OCI-LY1 (cell line): ENCODE measurements around the gene CSMD2.

Experiments
- H2AFZ ChIP-seq: fragments of 200-600 bp; sonication (generic), shearing (Covaris generic); 2 replicates; pipeline ENCODE4 v1.6.0; 2014; ENCODE audit warnings: antibody characterized with exemption, mild to moderate bottlenecking, low read length
- H3F3A ChIP-seq: fragments of 200-600 bp; sonication (generic), shearing (Covaris generic); 2 replicates; pipeline ENCODE4 v1.6.0; 2014; ENCODE audit warnings: mild to moderate bottlenecking, antibody characterized with exemption, low read length, moderate library complexity; ENCODE audit not compliant: insufficient read depth
- H3K27ac ChIP-seq: fragments of 200-600 bp; sonication (generic); 2 replicates; pipeline ENCODE4 v1.5.1; 2014; ENCODE audit warnings: low read length, mixed run types, mild to moderate bottlenecking, low read depth; ENCODE audit not compliant: poor library complexity, severe bottlenecking
- H3K27me3 ChIP-seq: fragments of 200-600 bp; sonication (generic); 2 replicates; pipeline ENCODE4 v1.6.0; 2014; ENCODE audit warnings: antibody characterized with exemption, mild to moderate bottlenecking, low read length, moderate library complexity; ENCODE audit not compliant: insufficient read depth
- H3K36me3 ChIP-seq: fragments of 200-600 bp; sonication (generic); 2 replicates; pipeline ENCODE4 v1.6.1; 2014; ENCODE audit warnings: mild to moderate bottlenecking, antibody characterized with exemption, low read length, moderate library complexity, mixed read lengths; ENCODE audit not compliant: insufficient read depth
- H3K4me1 ChIP-seq: fragments of 200-600 bp; sonication (generic); 2 replicates; pipeline ENCODE4 v1.5.1; 2014; ENCODE audit warnings: mild to moderate bottlenecking, low read length, moderate library complexity; ENCODE audit not compliant: insufficient read depth, severe bottlenecking
- H3K4me2 ChIP-seq: fragments of 200-600 bp; sonication (generic), shearing (Covaris generic); 2 replicates; pipeline ENCODE4 v1.6.1; 2014; ENCODE audit warnings: low read length
- H3K4me3 ChIP-seq: fragments of 200-600 bp; sonication (generic); 2 replicates; pipeline ENCODE4 v1.5.1; 2014; ENCODE audit warnings: low read length, low read depth, mild to moderate bottlenecking, mixed read lengths; ENCODE audit not compliant: poor library complexity, severe bottlenecking
- H3K79me2 ChIP-seq: fragments of 200-600 bp; shearing (Covaris generic); 2 replicates; pipeline ENCODE4 v1.6.1; 2016; ENCODE audit warnings: mixed run types, low read length, mixed read lengths; ENCODE audit not compliant: insufficient read depth
- H3K9ac ChIP-seq: fragments of 200-600 bp; sonication (generic), shearing (Covaris generic); 2 replicates; pipeline ENCODE4 v1.6.1; 2014; ENCODE audit warnings: mild to moderate bottlenecking, low read length, mixed read lengths
- H3K9me2 ChIP-seq: fragments of 200-600 bp; sonication (generic), shearing (Covaris generic); 2 replicates; pipeline ENCODE4 v1.6.1; 2014; ENCODE audit warnings: low read depth, mild to moderate bottlenecking, low read length, mixed read lengths
- H3K9me3 ChIP-seq: fragments of 200-600 bp; shearing (Covaris generic); 2 replicates; pipeline ENCODE4 v1.6.1; 2014; ENCODE audit warnings: low read length, mixed read lengths
- H4K20me1 ChIP-seq: fragments of 200-600 bp; sonication (generic), shearing (Covaris generic); 2 replicates; pipeline ENCODE4 v1.6.0; 2016; ENCODE audit warnings: mild to moderate bottlenecking, low read length; ENCODE audit not compliant: insufficient read depth
- EZH2 ChIP-seq: fragments of 200-600 bp; sonication (generic), shearing (Covaris generic); IDR thresholded peaks from 2 replicates; pipeline ENCODE4 v1.8.0; 2017; ENCODE audit warnings: borderline replicate concordance, mixed run types, mild to moderate bottlenecking, antibody characterized with exemption, low read length, moderate library complexity, mixed read lengths
- TF ChIP-seq, protein P1 (sequence below): fragments of 200-600 bp; sonication (generic), shearing (Covaris generic); IDR thresholded peaks from 2 replicates; pipeline ENCODE4 v1.5.1; 2017; ENCODE audit warnings: mild to moderate bottlenecking, antibody characterized with exemption, low read length, moderate library complexity, mixed read lengths

The CSMD2 gene

DNA sequence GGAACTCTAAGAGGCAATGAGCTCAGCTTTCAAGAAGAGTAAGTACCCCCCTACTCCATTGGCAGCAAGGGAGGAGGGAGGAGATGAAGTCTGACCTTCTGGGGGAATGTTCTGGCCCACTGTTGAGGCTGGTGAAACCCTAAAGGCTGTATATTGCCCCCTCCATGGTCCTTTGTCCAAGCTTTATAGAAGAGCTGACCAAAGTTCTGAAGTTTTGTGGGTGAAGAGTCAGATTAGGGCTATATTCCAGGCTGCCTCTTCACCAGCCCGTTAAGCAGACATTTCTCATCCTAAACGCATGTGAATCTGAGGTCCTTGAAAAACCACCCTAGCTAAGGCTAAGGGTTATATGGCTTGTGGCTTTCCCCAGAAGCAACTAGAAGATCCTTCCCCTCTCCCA lies 13.0 kb upstream of the CSMD2 start:
- H3F3A ChIP-seq: no peaks in the 10 kb centered on the region
- H3K79me2 ChIP-seq: no peaks in the 10 kb centered on the region
- H3K9ac ChIP-seq: no peak overlapping the region
- H4K20me1 ChIP-seq: no peaks in the 10 kb centered on the region
- H3K4me1 ChIP-seq: no peaks in the 10 kb centered on the region
- H3K27ac ChIP-seq: no peak overlapping the region
- H3K36me3 ChIP-seq: no peaks in the 10 kb centered on the region
- no peaks in the 10 kb centered on the region for H3K9me3 ChIP-seq
- TF ChIP-seq EZH2: no peak
- TF ChIP-seq, protein P1, sequence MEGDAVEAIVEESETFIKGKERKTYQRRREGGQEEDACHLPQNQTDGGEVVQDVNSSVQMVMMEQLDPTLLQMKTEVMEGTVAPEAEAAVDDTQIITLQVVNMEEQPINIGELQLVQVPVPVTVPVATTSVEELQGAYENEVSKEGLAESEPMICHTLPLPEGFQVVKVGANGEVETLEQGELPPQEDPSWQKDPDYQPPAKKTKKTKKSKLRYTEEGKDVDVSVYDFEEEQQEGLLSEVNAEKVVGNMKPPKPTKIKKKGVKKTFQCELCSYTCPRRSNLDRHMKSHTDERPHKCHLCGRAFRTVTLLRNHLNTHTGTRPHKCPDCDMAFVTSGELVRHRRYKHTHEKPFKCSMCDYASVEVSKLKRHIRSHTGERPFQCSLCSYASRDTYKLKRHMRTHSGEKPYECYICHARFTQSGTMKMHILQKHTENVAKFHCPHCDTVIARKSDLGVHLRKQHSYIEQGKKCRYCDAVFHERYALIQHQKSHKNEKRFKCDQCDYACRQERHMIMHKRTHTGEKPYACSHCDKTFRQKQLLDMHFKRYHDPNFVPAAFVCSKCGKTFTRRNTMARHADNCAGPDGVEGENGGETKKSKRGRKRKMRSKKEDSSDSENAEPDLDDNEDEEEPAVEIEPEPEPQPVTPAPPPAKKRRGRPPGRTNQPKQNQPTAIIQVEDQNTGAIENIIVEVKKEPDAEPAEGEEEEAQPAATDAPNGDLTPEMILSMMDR: no peak
- H2AFZ ChIP-seq: no peak overlapping the region
- no peaks in the 10 kb centered on the region for H3K27me3 ChIP-seq
- H3K4me3 ChIP-seq: no peak overlapping the region
- H3K9me2 ChIP-seq: no peaks in the 10 kb centered on the region
- no peak overlapping the region for H3K4me2 ChIP-seq

DNA sequence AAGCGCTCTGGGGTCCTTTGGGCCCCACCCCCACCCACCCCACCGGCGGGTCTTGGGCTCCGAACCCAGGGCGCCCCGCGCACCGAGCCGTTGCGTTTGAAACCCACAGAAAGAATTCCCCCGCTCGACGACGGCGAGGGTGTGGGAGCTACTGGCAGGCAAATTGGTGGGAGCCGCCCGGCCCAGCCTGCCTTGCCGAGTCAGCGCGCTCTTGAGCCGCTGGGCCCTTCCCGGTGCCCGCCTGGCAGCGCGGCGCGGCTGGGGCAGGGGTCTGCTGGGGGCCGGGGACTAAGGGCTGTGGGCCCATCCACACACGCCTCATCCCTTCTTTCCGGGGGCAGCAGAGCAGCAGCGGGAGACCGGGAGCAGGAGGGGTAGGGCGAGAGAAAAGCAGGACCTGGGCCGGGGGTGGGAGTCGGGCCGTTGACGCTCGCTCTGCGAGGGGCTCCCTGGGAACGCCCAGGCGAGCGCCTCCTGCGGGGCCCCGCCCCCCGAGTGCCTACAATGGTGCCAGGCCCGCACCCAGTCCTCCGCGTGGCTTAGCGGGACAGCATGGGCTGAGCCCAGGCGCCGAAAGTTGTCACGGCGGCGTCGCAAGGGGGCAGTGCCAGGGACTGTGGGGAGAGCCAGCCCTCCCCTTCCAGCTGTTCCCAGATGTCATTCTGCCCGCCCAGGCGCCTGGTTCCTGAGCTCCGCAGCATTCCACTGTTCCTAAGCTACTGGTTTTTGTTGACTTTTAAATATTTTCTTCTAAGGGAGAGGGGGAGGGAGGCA lies 12.0 kb upstream of the CSMD2 start, which contains the start of gene C1orf94:
Gene C1orf94 (plus strand): TSS at position 78 of the 774 bp plus-strand sequence. CDS start 883 bp downstream, outside the sequence.
- Histone ChIP-seq H3K4me2 (no peak within 1 kb of the TSS), H3K4me3 (no peak within 1 kb of the TSS), H3K36me3 (no peaks in the 10 kb centered on the region), H3K4me1 (no peaks in the 10 kb centered on the region), H3F3A (no peaks in the 10 kb centered on the region), H3K9me2 (no peaks in the 10 kb centered on the region), H3K9ac (no peak within 1 kb of the TSS), H3K27me3 (no peaks in the 10 kb centered on the region), H3K9me3 (no peaks in the 10 kb centered on the region), H4K20me1 (no peaks in the 10 kb centered on the region), H2AFZ (no peak within 1 kb of the TSS), H3K27ac (no peak within 1 kb of the TSS), H3K79me2 (no peaks in the 10 kb centered on the region)
- TF ChIP-seq, protein P1: no peak
- TF ChIP-seq EZH2: no peak

DNA sequence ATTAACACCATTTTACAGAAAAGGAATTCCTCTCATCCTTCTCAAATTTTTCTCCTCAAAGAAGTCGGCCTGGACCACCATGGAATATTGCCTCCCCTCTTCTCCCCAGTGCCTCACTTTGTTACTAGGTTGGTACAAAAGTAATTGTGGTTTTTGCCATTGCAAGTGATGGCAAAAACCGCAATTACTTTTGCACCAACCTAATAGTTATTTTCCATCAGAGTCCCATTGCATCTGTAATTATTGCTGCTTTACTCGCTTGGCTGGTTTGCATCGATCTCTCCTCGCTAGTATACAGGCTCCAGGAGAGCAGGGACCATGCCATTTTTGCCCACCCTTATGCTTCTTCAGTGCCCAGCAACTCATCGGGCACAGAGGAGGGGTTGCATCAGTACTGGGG lies 10.7 kb upstream of the CSMD2 start:
- Histone ChIP-seq H3K27ac (no peak overlapping the region), H3K9me2 (no peaks in the 10 kb centered on the region), H3K27me3 (no peaks in the 10 kb centered on the region), H3K36me3 (no peaks in the 10 kb centered on the region), H3K4me2 (no peak overlapping the region), H4K20me1 (no peaks in the 10 kb centered on the region), H3K79me2 (no peaks in the 10 kb centered on the region), H3K4me3 (no peak overlapping the region), H3K4me1 (no peaks in the 10 kb centered on the region), H3K9me3 (no peaks in the 10 kb centered on the region), H3F3A (no peaks in the 10 kb centered on the region), H3K9ac (no peak overlapping the region), H2AFZ (no peak overlapping the region)
- TF ChIP-seq, protein P1: no peak
- no peak for TF ChIP-seq EZH2
